Mucosa of stomach (tissue), 1 donor: ENCODE measurements around the gene NIPSNAP2.
"Not testable (repeated sequence)": the region's sequence is repeated elsewhere in the genome, so short reads cannot be mapped to it uniquely, and the experiment has no call there.

Source experiments
- H3K27me3 ChIP-seq: one replicate; pipeline ENCODE4 v1.7.0; 2013; ENCODE audit warnings: mild to moderate bottlenecking, low read length; ENCODE audit not compliant: control insufficient read depth, insufficient read depth
- H3K36me3 ChIP-seq: one replicate; pipeline ENCODE4 v1.7.0; 2013; ENCODE audit warnings: low read length; ENCODE audit not compliant: control insufficient read depth, insufficient read depth
- H3K4me1 ChIP-seq: one replicate; pipeline ENCODE4 v1.7.0; 2013; ENCODE audit warnings: mild to moderate bottlenecking, low read length; ENCODE audit not compliant: control insufficient read depth, insufficient read depth
- H3K4me3 ChIP-seq: one replicate; pipeline ENCODE4 v1.7.0; 2013; ENCODE audit warnings: low read length
- H3K9ac ChIP-seq: one replicate; pipeline ENCODE4 v1.7.0; 2013; ENCODE audit warnings: mild to moderate bottlenecking, low read length, moderate library complexity
- H3K9me3 ChIP-seq: one replicate; pipeline ENCODE4 v1.7.0; 2013; ENCODE audit warnings: mild to moderate bottlenecking, low read length, moderate library complexity; ENCODE audit not compliant: control insufficient read depth
- donor health status: Pancreatic carcinoma.

Gene NIPSNAP2

DNA sequence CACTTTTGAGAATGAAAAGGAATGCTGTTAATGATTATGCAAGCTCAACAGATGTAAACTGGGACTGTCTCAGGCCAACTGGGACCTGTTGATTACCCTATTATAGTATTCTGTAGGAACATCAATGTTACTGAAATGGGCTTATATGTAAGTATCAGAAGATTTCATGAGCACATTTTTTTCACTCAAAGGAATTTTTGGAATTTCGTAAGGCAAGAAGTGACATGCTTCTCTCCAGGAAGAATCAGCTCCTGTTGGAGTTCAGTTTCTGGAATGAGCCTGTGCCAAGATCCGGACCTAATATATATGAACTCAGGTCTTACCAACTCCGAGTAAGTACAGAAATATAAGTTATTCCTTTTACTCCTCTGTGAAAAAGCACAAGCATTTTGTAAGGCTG lies 19.2 kb downstream of the NIPSNAP2 start:
- Histone ChIP-seq H3K36me3 (peaks cover 7% of the 10 kb centered on the region), H3K4me3 (no peak overlapping the region), H3K4me1 (no peaks in the 10 kb centered on the region), H3K9ac (no peak overlapping the region), H3K9me3 (no peaks in the 10 kb centered on the region), H3K27me3 (no peaks in the 10 kb centered on the region)

DNA sequence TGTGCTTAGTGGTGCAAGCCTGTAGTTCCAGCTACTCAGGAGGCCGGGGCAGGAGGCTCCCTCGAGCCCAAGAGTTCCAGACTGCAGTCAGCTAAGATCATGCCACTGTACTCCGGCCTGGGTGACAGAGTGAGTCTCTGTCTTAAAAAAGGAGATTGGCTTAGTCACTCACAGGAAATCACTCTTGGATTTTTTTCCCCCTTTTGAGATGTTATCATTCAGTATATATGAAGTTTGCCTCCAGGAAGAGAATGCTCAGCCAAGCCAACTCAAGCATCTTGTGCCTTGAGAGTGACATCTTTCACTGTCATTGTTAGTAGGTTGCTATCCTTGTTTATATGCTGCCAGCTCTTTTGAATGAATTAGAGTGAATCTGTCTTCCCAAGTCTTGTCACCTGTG lies 28.0 kb downstream of the NIPSNAP2 start:
- Histone ChIP-seq H3K27me3 (no peaks in the 10 kb centered on the region), H3K9ac (no peak overlapping the region), H3K9me3 (no peaks in the 10 kb centered on the region), H3K4me3 (no peak overlapping the region), H3K36me3 (no peaks in the 10 kb centered on the region), H3K4me1 (no peaks in the 10 kb centered on the region)

DNA sequence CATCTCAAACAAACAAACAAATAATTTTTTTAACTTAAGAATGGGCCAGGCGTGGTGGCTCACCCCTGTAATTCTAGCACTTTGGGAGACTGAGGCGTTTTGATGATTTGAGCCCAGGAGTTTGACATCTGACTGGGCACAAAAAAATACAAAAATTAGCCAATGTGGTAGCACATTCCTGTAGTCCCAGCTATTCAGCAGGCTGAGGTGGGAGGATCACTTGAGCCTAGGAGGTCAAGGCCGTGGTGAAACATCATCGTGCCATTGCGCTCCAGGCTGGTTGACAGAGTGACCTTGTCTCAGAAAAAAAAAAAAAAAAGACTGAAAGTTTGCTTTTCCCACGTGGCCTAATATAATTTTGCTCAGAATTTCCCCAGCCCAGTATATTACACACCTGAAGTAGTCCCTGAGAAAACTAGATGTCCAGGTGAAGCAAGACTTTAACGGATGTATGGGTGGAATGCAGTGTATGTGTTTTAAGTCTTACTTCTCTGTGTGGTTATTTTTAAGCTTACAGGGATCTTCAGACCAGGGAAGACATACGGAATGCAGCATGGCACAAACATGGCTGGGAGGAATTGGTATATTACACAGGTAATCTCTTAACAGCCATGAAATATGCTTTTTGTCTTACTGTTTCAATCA lies 32.6 kb downstream of the NIPSNAP2 start:
- no peak overlapping the region for H3K9ac ChIP-seq
- H3K4me1 ChIP-seq = no peaks in the 10 kb centered on the region
- no peaks in the 10 kb centered on the region for H3K9me3 ChIP-seq
- H3K36me3 ChIP-seq = no peaks in the 10 kb centered on the region
- H3K4me3 ChIP-seq = no peak overlapping the region
- no peaks in the 10 kb centered on the region for H3K27me3 ChIP-seq

DNA sequence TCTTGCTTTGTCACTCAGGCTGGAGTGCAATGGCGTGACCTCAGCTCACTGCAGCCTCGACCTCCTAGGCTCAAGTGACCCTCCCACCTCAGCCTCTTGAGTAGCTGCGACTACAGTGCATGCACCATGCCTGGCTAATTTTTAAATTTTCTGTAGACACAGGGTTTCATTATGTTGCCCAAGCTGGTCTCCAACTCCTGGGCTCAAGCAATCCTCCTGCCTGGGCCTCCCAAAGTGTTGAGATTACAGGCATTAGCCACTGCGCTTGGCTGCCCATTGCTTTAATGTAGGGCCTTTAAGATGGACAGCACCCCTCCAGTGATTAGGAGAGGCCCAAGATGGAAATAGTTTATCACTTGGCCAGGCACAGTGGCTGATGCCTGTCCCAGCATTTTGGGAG lies 39.4 kb downstream of the NIPSNAP2 start:
- H3K4me3 ChIP-seq = no peak overlapping the region

DNA sequence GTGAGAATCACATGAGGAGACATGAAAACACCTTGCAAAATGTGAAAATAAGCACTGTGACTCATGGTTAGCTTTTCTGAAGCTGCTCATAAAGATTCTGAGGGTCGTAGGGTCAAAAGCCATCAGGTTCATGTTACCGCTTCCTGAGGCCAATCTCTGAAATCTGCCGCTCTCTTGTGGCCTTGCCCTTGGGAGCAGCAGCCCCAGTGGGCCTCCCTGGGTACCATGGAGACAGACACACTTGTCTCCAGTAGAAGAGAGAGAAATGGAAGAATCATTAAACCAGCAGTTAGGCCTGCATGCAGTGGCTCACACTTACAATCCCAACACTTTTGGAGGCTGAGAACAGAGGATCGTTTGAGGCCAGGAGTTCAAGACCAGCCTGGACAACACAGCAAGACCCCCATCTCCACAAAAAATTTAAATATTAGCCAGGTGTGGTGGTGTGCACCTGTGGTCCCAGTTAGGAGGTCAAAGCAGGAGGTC lies 42.8 kb downstream of the NIPSNAP2 start:
- no peaks in the 10 kb centered on the region for H3K9me3 ChIP-seq
- no peaks in the 10 kb centered on the region for H3K36me3 ChIP-seq
- no peak overlapping the region for H3K4me3 ChIP-seq
- H3K4me1 ChIP-seq = no peaks in the 10 kb centered on the region
- no peak overlapping the region for H3K9ac ChIP-seq
- H3K27me3 ChIP-seq = no peaks in the 10 kb centered on the region

More for the DNA sequence above, 39.4 kb downstream of the NIPSNAP2 start:
- Histone ChIP-seq H3K9ac (no peak overlapping the region), H3K4me1 (no peaks in the 10 kb centered on the region), H3K9me3 (no peaks in the 10 kb centered on the region), H3K27me3 (no peaks in the 10 kb centered on the region), H3K36me3 (no peaks in the 10 kb centered on the region)

DNA sequence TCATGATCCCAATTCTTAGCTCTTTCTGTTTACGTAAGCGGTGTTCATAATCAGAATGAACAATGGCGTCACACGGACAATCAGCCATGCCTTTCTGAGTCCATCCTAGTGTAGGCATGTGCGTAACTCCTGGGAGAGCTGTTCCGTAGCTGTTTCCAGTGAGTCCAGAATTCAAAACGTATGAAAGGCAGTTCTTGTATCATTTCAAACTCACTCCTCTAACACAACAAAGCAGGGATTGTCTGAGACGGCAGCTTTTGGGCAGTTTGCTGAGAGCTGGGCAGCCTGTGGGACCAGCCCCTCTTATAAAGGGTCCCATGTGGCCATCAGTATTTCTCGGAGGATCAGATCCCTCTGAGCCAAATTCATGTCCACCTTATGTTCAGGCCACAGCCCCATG lies 43.5 kb downstream of the NIPSNAP2 start:
- H3K9me3 ChIP-seq = no peaks in the 10 kb centered on the region
- H3K36me3 ChIP-seq = no peaks in the 10 kb centered on the region
- no peak overlapping the region for H3K4me3 ChIP-seq
- no peaks in the 10 kb centered on the region for H3K27me3 ChIP-seq
- H3K4me1 ChIP-seq = no peaks in the 10 kb centered on the region
- H3K9ac ChIP-seq = no peak overlapping the region

DNA sequence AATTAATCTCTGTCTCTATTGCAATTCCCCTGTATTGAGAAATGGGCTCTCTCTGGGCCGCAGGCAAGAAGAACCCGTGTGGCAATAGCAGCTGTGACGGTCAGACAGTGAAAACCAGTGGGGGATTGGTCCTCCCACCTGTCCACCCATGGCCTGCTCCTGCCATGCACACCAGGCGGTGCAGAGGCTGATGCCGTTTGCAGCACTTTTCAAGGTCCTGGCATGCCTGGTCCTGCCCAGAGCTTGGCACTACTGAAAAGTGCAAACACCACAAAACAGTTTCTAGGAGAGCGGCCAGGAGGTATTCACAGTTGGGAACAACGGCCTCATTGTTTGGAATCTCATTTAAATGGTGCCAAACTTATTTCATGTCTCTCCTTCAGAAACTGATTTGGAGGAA lies 45.3 kb downstream of the NIPSNAP2 start:
- no peak overlapping the region for H3K9ac ChIP-seq
- no peaks in the 10 kb centered on the region for H3K27me3 ChIP-seq
- no peaks in the 10 kb centered on the region for H3K4me1 ChIP-seq
- H3K36me3 ChIP-seq = no peaks in the 10 kb centered on the region
- no peak overlapping the region for H3K4me3 ChIP-seq
- H3K9me3 ChIP-seq = no peaks in the 10 kb centered on the region

DNA sequence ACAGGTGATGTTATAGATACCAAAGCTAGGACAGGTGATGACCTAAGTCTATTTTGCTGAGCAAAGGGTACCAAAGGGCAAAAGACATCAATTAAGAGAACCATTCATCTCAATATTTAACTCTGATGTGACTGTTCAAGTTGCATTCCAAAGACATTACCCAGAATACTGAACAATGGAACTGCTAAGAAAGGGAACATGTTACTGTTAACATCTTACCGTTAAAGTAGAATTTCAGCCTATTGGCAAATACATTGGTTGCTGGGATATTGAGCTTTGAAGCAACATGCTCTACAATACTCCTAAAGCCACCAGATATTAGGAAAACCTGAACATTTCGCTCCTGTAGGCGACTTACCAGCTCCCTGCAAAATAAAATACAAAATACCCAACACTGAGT lies 52.6 kb downstream of the NIPSNAP2 start:
- H3K36me3 ChIP-seq = not testable (repeated sequence)

DNA sequence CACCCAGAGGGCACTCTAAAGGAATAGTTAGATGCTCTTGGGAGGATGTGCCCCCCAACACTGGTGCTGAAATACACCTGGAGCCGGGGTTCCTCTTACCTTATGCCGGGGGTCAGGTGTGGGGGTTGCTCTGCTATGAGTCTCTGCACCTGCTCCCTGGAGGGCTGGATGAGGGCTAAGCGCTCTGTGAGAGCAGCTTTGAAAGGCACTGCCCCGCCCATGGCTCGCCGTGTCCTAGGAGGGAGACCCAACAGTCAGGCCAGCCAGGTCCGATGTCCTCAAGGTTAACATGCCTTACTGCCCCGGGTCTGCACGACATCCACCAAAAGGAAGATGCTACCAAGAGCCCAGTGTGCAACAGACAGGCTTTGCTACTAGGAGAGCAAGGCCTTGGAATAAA lies 55.1 kb downstream of the NIPSNAP2 start:
- Histone ChIP-seq H3K4me3 (no peak overlapping the region), H3K9ac (no peak overlapping the region), H3K4me1 (no peaks in the 10 kb centered on the region), H3K36me3 (no peaks in the 10 kb centered on the region), H3K9me3 (no peaks in the 10 kb centered on the region), H3K27me3 (no peaks in the 10 kb centered on the region)

More for the DNA sequence above, 52.6 kb downstream of the NIPSNAP2 start:
- H3K27me3 ChIP-seq, H3K4me3 ChIP-seq, H3K9me3 ChIP-seq, H3K4me1 ChIP-seq, H3K9ac ChIP-seq: not testable (repeated sequence)

DNA sequence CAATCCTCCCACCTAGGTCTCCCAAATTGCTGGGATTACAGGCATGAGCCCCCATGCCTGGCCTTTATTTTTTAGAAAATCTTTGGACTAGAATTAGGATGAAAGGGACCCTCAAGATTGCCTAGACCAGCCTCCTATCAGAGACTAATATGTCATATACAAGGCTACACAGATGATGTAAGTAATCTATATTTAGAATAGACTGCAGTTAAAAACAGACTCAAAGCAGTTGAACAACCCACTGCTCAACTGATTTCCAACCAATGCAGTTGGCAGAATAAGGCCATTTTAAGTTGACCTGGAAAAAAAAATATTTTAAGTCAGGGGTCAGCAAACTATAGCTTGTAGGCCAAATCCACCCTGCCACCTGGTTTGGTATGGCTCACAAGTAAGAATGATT lies 59.1 kb downstream of the NIPSNAP2 start:
- H3K27me3 ChIP-seq = no peaks in the 10 kb centered on the region
- H3K36me3 ChIP-seq = no peaks in the 10 kb centered on the region

DNA sequence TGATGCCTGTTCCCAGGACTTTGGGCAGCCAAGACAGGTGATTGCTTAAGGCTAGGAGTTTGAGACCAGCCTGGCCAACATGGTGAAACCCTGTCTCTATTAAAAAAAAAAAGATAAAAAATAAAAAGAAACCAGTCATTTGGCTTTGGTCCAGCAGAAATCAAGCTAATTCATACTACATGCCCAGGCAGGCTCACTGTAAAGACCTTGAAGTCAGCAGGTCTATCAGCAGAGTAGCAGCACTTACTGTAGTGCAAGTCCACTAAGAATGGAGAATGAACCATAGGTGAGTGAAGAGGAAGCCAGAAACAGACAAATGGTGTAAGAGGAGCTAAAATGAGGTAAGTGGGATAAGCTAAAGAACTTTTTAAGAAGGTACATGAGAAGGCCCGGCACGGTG lies 62.2 kb downstream of the NIPSNAP2 start:
- Histone ChIP-seq H3K4me1 (peaks cover 6% of the 10 kb centered on the region), H3K9me3 (no peaks in the 10 kb centered on the region)

More for the DNA sequence above, 59.1 kb downstream of the NIPSNAP2 start:
- Histone ChIP-seq H3K4me1 (no peaks in the 10 kb centered on the region), H3K9ac (no peak overlapping the region), H3K4me3 (no peak overlapping the region), H3K9me3 (no peaks in the 10 kb centered on the region)

DNA sequence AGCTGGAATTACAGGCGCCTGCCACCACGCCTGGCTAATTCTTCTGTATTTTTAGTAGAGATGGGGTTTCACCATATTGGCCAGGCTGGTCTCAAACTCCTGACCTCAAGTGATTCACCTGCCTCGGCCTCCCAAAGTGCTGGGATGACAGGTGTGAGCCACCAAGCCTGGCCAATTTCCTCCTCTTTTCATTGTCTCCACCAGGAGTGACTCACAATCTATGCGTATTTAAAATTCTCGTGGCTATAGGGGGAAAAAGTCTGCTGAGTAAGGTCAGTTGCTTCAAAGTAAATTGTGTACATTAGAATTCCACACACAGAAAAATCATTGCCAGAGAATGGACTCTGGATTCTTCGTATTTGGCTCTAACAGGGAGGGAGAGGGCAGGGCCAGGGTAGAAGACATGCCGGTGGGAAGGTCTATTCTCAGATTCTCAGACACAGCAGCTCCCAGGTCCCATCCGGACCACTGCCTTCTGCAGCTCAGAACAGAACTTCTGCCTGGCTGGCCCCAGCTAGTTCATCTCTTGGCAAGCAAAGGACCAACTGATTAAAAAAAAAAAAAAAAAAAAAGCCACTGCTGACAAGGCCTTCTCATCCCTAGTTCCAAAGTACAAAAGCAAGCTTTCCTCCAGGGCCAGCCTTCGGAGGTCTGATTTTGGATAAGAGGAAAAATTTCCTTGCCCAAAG lies 64.7 kb downstream of the NIPSNAP2 start:
- H3K9ac ChIP-seq = no peak overlapping the region
- peaks cover 6% of the 10 kb centered on the region for H3K4me1 ChIP-seq
- no peaks in the 10 kb centered on the region for H3K27me3 ChIP-seq
- no peak overlapping the region for H3K4me3 ChIP-seq
- H3K36me3 ChIP-seq = no peaks in the 10 kb centered on the region
- H3K9me3 ChIP-seq = no peaks in the 10 kb centered on the region

More for the DNA sequence above, 62.2 kb downstream of the NIPSNAP2 start:
- Histone ChIP-seq H3K36me3 (no peaks in the 10 kb centered on the region), H3K4me3 (no peak overlapping the region), H3K9ac (no peak overlapping the region), H3K27me3 (no peaks in the 10 kb centered on the region)
